Right ventricle myocardium superior (tissue), 1 donor: ENCODE data around the gene ZNRF4. TPM values are rescaled to one million over a fixed set of nuclear protein-coding genes. Genes with fewer than 3 reads are reported as not detected.

Source experiments
- ATAC-seq: fragments of 200-7000 bp; cut with Tn5 transposase; one replicate; pipeline ENCODE4 v1.9.1; 2020; ENCODE audit warnings: mild to moderate bottlenecking; ENCODE audit not compliant: poor library complexity
- DNase-seq: peaks from one replicate; pipeline ENCODE4 v3.0.0-alpha.2; 2020
- intact Hi-C: fragments of 100-400 bp; cut with DNase I; formaldehyde crosslinking; loops from one replicate; pipeline ENCODE4 v1.11.2; 2022
- total RNA-seq: library from RNA; stranded (reverse); fragmentation: NEBNext Ultra II Directional; extraction: Animal tissue kit (Norgen Biotek cat#: 25700); gene quantifications from one replicate; pipeline ENCODE4 v1.2.1, GENCODE V29; 2021
- donor health status: DM: no; HTN: yes; CAD: no; lungs with severe emphysema.

Gene ZNRF4
- total RNA-seq, 1 donor from 2014 or later = not detected

- intact Hi-C loops = no loop called here
- ATAC-seq = no peak
- DNase-seq = no peak
These were observed 37.0 kb downstream of the ZNRF4 start for GRCh38 chr19:5492281-5492634.

DNA sequence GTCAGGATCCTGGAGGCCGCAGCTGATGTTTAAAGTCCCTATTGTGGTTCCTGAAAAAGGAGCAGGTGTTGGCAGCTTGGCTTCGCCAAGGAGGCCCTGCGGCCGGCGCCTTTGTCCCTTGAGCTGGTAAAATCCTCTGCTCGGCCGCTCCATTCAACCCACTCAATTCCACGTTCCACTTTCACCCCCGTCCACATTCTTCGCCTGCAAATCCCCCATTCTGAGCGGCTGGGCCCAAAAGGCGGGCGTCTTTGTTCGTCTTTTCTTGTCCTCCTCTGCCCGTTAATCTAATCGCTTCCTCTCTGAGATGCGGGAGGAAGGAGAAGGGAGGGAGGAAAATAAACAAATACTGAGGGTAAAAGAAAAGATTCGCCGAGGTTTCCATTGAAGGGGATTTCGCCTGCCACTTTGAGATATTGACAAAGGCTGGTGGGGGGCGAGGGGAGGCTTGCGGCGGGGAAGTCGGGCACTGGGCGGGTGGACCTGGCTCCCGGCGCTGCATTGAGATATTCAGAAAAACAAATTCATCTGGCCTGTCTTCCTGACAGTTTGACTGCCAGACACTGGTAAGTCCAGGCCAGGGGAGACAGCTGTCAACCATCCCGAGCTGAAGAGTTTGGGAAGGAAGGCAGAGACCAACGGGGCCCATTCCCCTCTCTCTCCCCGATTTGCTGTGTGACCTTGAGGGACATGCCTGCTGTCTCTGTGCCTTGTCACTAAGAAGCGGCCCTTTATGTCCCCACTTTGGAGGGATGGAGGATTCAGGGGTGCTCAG lies 37.6 kb downstream of the ZNRF4 start:
- DNase-seq (no peak), ATAC-seq (no peak)
- intact Hi-C loops = no loop called here

- DNase-seq = no peak
- no peak for ATAC-seq
- intact Hi-C loops = no loop called here
These were observed 39.6 kb downstream of the ZNRF4 start for GRCh38 chr19:5494773-5495172.

DNA sequence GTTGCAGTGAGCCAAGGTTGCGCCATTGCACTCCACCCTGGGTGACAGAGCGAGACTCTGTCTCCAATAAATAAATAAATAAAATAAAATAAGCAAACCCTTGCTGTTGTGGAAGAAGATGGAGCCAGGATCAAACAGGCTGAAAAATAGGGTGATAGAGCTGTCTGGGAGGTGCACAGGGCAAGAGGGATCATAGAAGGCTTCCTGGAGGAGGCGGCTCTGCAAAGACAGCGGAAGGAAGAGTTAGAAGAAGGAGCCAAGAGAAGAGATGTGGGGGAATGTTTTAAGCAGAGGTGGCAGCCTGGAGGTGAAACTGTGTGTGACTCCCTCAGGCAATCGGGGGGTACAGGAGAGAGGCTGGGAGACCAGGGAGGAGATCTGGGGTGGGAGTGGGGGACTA lies 40.6 kb downstream of the ZNRF4 start:
- ATAC-seq (no peak), DNase-seq (no peak)
- intact Hi-C loops = no loop called here

- no peak for DNase-seq
These were observed 42.1 kb downstream of the ZNRF4 start for GRCh38 chr19:5497297-5497696.

DNA sequence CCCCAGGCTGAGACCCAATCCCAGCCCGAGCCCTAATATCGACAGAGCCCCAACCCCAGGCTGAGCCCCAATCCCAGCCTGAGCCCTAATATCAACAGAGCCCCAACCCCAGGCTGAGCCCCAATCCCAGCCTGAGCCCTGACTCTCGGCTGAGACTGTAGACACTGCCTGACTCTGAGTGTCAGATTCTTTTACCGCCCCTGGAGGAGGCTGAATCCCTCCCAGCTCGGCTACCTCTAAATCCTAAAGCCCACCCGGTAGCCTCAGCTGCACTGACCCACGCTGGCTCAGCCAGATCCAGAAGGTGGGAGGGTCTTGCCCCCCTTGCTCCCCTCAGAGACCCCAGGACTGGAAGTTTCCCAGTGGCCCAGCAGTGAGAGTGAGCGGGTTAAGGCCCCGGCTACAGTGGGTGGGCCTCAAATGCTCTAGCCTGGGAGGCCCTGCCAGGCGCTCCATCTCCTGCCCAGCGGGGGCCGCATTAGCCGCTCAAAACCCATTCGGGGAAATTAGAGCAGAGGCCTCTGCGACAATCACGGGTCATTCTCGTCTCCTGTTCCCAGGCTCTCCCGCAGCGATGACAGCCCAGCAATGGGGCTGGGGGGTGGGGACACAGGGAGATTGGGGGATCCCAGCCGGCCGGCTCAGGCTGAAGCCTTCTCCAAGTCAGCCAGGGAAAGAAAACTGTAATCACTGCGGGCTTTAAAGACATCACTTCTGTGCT lies 43.8 kb downstream of the ZNRF4 start:
- intact Hi-C loops = no loop called here
- no peak for DNase-seq
- no peak for ATAC-seq

More at GRCh38 chr19:5497297-5497696, 42.1 kb downstream of the ZNRF4 start:
- no peak for ATAC-seq
- intact Hi-C loops = no loop called here

- intact Hi-C loops = no loop called here
- no peak for ATAC-seq
These were observed 46.7 kb downstream of the ZNRF4 start for GRCh38 chr19:5501907-5502306.

DNA sequence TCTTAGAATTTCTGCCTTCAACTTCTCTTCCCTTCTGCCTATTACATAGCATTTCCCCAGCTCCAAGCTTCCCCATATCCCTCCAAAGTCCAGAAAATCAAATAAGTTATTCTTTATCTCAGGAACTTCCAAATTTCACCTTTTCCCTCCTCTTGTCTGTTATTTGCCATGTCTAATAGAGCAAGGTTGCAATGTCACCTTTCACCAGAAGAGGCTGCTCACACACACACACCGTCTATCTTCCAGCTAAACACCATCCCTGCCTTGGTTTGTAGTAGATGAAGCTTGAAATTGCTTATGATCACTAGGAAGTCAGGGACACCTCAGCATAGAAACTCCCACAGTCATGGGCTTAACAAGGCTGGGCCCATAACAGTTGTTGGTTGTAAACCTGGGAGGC lies 48.4 kb downstream of the ZNRF4 start:
- DNase-seq (no peak), ATAC-seq (no peak)
- intact Hi-C loops = no loop called here

More at GRCh38 chr19:5501907-5502306, 46.7 kb downstream of the ZNRF4 start:
- no peak for DNase-seq

- intact Hi-C loops = no loop called here
- no peak for DNase-seq
These were observed 48.9 kb downstream of the ZNRF4 start for GRCh38 chr19:5504114-5504513.

More at GRCh38 chr19:5504114-5504513, 48.9 kb downstream of the ZNRF4 start:
- no peak for ATAC-seq

Other genes starting within 250 kb of the ZNRF4 start
- 51.5 TPM for gene PTPRS, start 114.6 kb upstream of the ZNRF4 start, total RNA-seq
- gene TINCR, start 112.5 kb downstream of the ZNRF4 start, total RNA-seq = not detected
- 48.7 TPM for gene SAFB2, start 167.4 kb downstream of the ZNRF4 start, total RNA-seq
- gene SAFB, start 167.7 kb downstream of the ZNRF4 start, total RNA-seq = 61.9 TPM
- gene MICOS13, start 225.1 kb downstream of the ZNRF4 start, total RNA-seq = 165 TPM
- 3.5 TPM for gene HSD11B1L, start 225.6 kb downstream of the ZNRF4 start, total RNA-seq
- gene RPL36, start 234.9 kb downstream of the ZNRF4 start, total RNA-seq = 367 TPM